ENCODE results near the gene YAP1.
"Not testable (repeated sequence)": the region's sequence is repeated elsewhere in the genome, so short reads cannot be mapped to it uniquely, and the experiment has no call there.

Gene YAP1

GRCh38 chr11:102263379-102264003 is 153.2 kb downstream of the YAP1 start:
- TF ChIP-seq HDGF (IDR thresholded peaks at IDR 0.05; ENCODE audit: borderline replicate concordance) = no peak
- no peak for TF ChIP-seq ELF4 (IDR thresholded peaks at IDR 0.05)
- no peak for TF ChIP-seq BHLHE40 (IDR thresholded peaks at IDR 0.05; ENCODE audit: borderline replicate concordance)
- peak; percentile 90 for TF ChIP-seq PKNOX1 (IDR thresholded peaks at IDR 0.05)
- TF ChIP-seq ARNT (IDR thresholded peaks at IDR 0.05) = no peak
- CTCF ChIA-PET = no interaction called here
- POLR2A ChIA-PET = no interaction called here
- no peak for DNase-seq (ENCODE audit: extremely low spot score)

DNA sequence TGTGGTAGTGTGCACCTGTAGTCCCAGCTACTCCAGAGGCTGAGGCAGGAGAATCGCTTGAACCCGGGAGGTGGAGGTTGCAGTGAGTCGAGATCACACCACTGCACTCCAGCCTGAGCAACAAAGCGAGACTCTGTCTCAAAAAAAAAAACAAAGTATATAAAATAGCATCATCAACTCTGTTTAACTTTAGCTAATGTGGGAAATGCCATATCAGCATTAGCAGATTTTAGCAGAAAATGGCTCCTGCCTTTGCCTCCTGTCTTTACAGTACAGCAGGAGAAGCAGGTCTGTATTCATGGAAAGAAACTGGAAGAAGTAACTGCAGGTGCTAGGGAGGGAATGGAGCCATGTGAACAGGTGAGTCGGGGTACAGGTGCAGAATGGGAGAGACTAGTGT is 154.5 kb downstream of the YAP1 start:
- POLR2A ChIA-PET; DNase-seq (ENCODE audit: extremely low spot score); CTCF ChIA-PET: not testable (repeated sequence)

DNA sequence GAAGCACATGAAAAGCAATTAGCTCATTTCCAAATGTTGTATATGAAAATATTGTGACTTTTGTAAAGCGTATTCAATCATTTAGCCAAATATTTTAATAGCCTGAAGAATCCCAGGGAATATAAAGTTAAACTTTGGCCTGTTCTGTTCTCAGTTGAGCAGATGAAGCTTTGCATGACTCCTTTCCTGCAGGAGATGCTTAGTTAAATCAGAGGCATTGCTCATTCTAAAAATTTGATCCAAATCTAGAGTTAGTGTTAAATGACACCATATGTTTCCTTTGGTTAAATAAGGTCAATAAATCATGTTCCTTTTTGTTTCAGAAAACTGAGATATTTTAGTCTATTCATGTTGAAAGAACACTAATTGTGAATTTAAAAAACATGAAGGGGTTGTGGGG is 155.9 kb downstream of the YAP1 start:
- CTCF ChIA-PET = no interaction called here
- DNase-seq (ENCODE audit: extremely low spot score) = no peak
- POLR2A ChIA-PET = no interaction called here
- TF ChIP-seq SUZ12 (IDR thresholded peaks at IDR 0.05) = no peak
- no peak for TF ChIP-seq LEF1 (IDR thresholded peaks at IDR 0.05; ENCODE audit: borderline replicate concordance)
- TF ChIP-seq HDGF (IDR thresholded peaks at IDR 0.05; ENCODE audit: borderline replicate concordance) = no peak
- TF ChIP-seq L3MBTL2 (conservative IDR thresholded peaks at IDR 0.05) = no peak
- TF ChIP-seq ARNT (IDR thresholded peaks at IDR 0.05) = no peak
- no peak for TF ChIP-seq BHLHE40 (IDR thresholded peaks at IDR 0.05; ENCODE audit: borderline replicate concordance)
- TF ChIP-seq ZNF384 (IDR thresholded peaks at IDR 0.05) = no peak
- TF ChIP-seq PKNOX1 (IDR thresholded peaks at IDR 0.05) = no peak
- no peak for TF ChIP-seq FOXK2 (IDR thresholded peaks at IDR 0.05)
- TF ChIP-seq ELF4 (IDR thresholded peaks at IDR 0.05) = no peak
- no peak for TF ChIP-seq FOXA1 (IDR thresholded peaks at IDR 0.05)
- TF ChIP-seq SP1 (IDR thresholded peaks at IDR 0.05) = no peak
- TF ChIP-seq CTBP1 (IDR thresholded peaks at IDR 0.05; ENCODE audit: borderline replicate concordance) = no peak
- TF ChIP-seq FOXM1 (IDR thresholded peaks at IDR 0.05; ENCODE audit: borderline replicate concordance) = no peak
- TF ChIP-seq NFRKB (IDR thresholded peaks at IDR 0.05) = no peak
- TF ChIP-seq TARDBP (IDR thresholded peaks at IDR 0.05) = no peak

GRCh38 chr11:102267609-102268008 is 157.4 kb downstream of the YAP1 start:
- TF ChIP-seq PKNOX1 (IDR thresholded peaks at IDR 0.05) = no peak
- no peak for TF ChIP-seq ELF4 (IDR thresholded peaks at IDR 0.05)
- TF ChIP-seq LEF1 (IDR thresholded peaks at IDR 0.05; ENCODE audit: borderline replicate concordance) = no peak
- no peak for TF ChIP-seq TARDBP (IDR thresholded peaks at IDR 0.05)
- no peak for TF ChIP-seq FOXK2 (IDR thresholded peaks at IDR 0.05)
- TF ChIP-seq BHLHE40 (IDR thresholded peaks at IDR 0.05; ENCODE audit: borderline replicate concordance) = no peak
- CTCF ChIA-PET = interaction anchor here (0.6 to 2.3 kb wide), 3 partner anchors 12 to 21 kb away, joined by 3 to 10 read pairs (median 5); no protein-coding TSS in a partner anchor
- DNase-seq (ENCODE audit: extremely low spot score) = no peak
- POLR2A ChIA-PET = interaction anchor here (1.1 kb wide), 1 partner anchor 157 kb away, joined by 3 read pairs; no protein-coding TSS in a partner anchor

DNA sequence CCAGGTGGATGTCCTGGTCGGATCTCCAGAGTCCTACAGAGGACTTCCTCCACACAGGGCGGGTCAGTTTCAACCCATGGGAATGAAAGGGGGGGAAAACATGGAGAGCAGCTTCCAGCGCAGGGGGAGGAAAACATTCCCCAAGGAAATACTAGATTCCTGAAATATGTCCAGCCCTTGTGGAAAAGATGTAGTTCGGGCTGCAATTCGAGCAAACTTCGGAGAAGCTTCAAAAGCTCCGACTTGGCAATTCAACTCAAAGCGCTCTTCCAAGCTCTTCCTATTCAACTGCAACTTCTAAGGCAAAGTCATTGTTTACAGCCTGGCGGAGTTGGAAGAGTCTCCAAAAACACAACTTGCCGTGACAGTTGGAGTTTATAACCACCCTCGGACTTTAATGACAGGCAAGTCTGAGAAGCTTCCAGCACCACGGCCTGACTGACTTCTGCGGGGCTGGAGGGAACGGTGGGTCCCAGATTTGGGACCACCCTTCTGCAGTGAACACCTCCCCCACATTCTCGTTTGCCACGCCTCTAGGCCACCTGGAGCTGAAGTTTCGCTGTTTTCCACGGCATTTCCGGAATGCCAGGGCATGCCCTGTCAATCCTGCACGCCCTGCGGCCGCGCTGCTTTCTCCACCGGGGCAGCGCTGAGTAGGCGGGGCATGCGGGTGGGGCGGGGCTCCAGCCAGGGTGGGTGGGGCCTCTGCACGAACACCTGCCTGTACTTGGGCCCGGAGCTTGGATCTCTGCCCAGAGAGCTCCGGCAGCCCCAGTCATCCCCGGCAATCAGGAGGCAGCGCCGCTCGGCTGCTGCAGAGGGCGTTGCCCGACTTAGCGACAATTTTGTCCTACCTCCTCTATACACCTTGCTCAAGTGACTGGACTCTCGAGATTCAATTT is 158.1 kb downstream of the YAP1 start:
- POLR2A ChIA-PET = interaction anchor here (0.7 to 1.1 kb wide), 3 partner anchors 11 to 221 kb away, joined by 3 read pairs; partner anchors contain the start of gene CFAP300
- CTCF ChIA-PET = interaction anchor here (0.6 to 2.3 kb wide), 6 partner anchors 11 to 207 kb away, joined by 3 to 10 read pairs (median 4); no protein-coding TSS in a partner anchor
- no peak for TF ChIP-seq SP1 (IDR thresholded peaks at IDR 0.05)
- peak; percentile 91 for TF ChIP-seq PKNOX1 (IDR thresholded peaks at IDR 0.05)
- no peak for TF ChIP-seq HDGF (IDR thresholded peaks at IDR 0.05; ENCODE audit: borderline replicate concordance)
- TF ChIP-seq ELF4 (IDR thresholded peaks at IDR 0.05) = 0 out of 2 replicates have a peak, but pooled peaks have one; percentile 36
- no peak for TF ChIP-seq TARDBP (IDR thresholded peaks at IDR 0.05)
- no peak for TF ChIP-seq CTBP1 (IDR thresholded peaks at IDR 0.05; ENCODE audit: borderline replicate concordance)
- DNase-seq (ENCODE audit: extremely low spot score) = peak; percentile 97

DNA sequence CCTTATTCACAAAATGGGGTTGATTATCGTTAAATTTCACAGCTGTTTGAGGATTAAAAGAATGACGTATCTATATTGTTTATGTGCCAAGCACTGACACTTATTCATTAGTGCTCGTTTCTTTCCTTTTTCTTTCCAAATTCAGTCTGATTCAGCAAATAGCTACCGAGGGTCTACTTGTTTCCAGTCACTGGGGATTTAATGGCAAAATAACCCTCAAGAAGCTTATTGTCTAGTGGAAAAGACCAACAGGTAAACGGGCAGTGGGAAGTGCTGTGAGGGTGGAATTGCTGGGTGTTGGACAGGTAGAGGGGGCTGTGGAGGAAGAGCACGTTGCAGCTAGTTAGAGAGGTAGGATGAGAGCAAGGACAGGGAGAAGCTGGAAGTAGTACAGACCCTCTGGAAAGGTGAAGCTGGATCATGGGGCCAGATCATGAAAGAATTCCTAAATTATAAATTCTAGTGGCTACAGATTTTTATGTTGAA is 158.8 kb downstream of the YAP1 start:
- no peak for DNase-seq (ENCODE audit: extremely low spot score)
- POLR2A ChIA-PET = interaction anchor here (0.7 to 1.1 kb wide), 4 partner anchors 10 to 222 kb away, joined by 3 read pairs; partner anchors contain the start of gene CFAP300
- TF ChIP-seq FOXM1 (IDR thresholded peaks at IDR 0.05; ENCODE audit: borderline replicate concordance) (no peak), ELF4 (IDR thresholded peaks at IDR 0.05) (no peak), ARNT (IDR thresholded peaks at IDR 0.05) (no peak), PKNOX1 (IDR thresholded peaks at IDR 0.05) (no peak)
- CTCF ChIA-PET = interaction anchor here (1.2 to 2.3 kb wide), 4 partner anchors 12 to 208 kb away, joined by 3 to 10 read pairs (median 4); no protein-coding TSS in a partner anchor
